ENCODE results near the gene TDRKH.

TDRKH gene

GRCh38 chr1:151825204-151825603 lies 34.9 kb upstream of the TDRKH start:
- no peak for DNase-seq (ENCODE audit: low read depth, low spot score)

- no peak for DNase-seq (ENCODE audit: low read depth, low spot score)
These were observed 32.9 kb upstream of the TDRKH start for GRCh38 chr1:151823175-151823574.

- no peak for DNase-seq (ENCODE audit: low read depth, low spot score)
These were observed 32.1 kb upstream of the TDRKH start for GRCh38 chr1:151822404-151822803.

- DNase-seq (ENCODE audit: low read depth, low spot score) = no peak
These were observed 30.6 kb upstream of the TDRKH start for GRCh38 chr1:151820940-151821339.

- DNase-seq (ENCODE audit: low read depth, low spot score) = no peak
These were observed 29.8 kb upstream of the TDRKH start for GRCh38 chr1:151819976-151820623.

- DNase-seq (ENCODE audit: low read depth, low spot score) = no peak
These were observed 29.0 kb upstream of the TDRKH start for GRCh38 chr1:151819227-151819835.

GRCh38 chr1:151817353-151817730 lies 27.0 kb upstream of the TDRKH start:
- DNase-seq (ENCODE audit: low read depth, low spot score) = no peak

GRCh38 chr1:151816548-151817352 lies 26.4 kb upstream of the TDRKH start:
- DNase-seq (ENCODE audit: low read depth, low spot score) = no peak

GRCh38 chr1:151815716-151816327 lies 25.5 kb upstream of the TDRKH start:
- no peak for DNase-seq (ENCODE audit: low read depth, low spot score)

GRCh38 chr1:151814971-151815545 lies 24.8 kb upstream of the TDRKH start:
- no peak for DNase-seq (ENCODE audit: low read depth, low spot score)

GRCh38 chr1:151814426-151814825 lies 24.1 kb upstream of the TDRKH start:
- no peak for DNase-seq (ENCODE audit: low read depth, low spot score)

GRCh38 chr1:151813271-151813977 lies 23.1 kb upstream of the TDRKH start:
- no peak for DNase-seq (ENCODE audit: low read depth, low spot score)

GRCh38 chr1:151811181-151811580 lies 20.9 kb upstream of the TDRKH start:
- no peak for DNase-seq (ENCODE audit: low read depth, low spot score)

- no peak for DNase-seq (ENCODE audit: low read depth, low spot score)
These were observed 19.8 kb upstream of the TDRKH start for GRCh38 chr1:151809985-151810556.

- no peak for DNase-seq (ENCODE audit: low read depth, low spot score)
These were observed 19.1 kb upstream of the TDRKH start for GRCh38 chr1:151809290-151809984.

- no peak for DNase-seq (ENCODE audit: low read depth, low spot score)
These were observed 17.5 kb upstream of the TDRKH start for GRCh38 chr1:151807766-151808165.

GRCh38 chr1:151807131-151807530 lies 16.8 kb upstream of the TDRKH start:
- no peak for DNase-seq (ENCODE audit: low read depth, low spot score)

- no peak for DNase-seq (ENCODE audit: low read depth, low spot score)
These were observed 15.9 kb upstream of the TDRKH start for GRCh38 chr1:151806170-151806569.

GRCh38 chr1:151805066-151805820 lies 14.9 kb upstream of the TDRKH start, which contains the start of gene LINGO4:
Gene LINGO4, minus strand, starts transcription at chr1:151805419. Its CDS starts 2,715 bp downstream, at chr1:151802704.
- DNase-seq (ENCODE audit: low read depth, low spot score) = no peak

GRCh38 chr1:151803915-151804314 lies 13.6 kb upstream of the TDRKH start:
- no peak for DNase-seq (ENCODE audit: low read depth, low spot score)
